ENCODE data around the gene CLEC17A.

Gene CLEC17A

DNA sequence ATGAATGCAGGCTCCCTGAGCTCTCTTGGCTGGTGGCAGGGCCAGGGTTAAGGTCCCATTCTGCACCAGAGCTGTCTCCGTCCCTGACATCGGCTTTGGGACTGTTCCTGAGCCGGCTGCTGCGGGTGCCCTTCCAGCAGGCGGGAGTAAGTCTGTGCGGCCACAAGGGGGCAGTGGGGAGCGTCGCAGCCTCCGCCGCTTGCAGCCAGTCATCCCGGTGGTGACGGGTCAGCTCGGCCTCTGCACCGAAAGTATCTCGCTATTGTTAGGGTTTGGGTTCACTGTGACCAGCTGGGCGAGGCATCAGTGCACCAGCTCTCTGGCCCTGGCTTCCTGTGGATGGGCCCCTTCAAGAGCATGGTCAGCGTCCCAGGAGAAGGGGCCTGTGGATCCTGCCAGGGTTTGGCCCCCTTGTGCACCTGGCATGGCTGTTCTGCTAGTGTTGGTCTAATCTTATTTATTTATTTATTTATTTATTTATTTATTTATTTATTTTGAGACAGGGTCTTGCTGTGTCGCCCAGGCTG, 26.2 kb upstream of the CLEC17A start (continued):
- peak; percentile 47; the same call in 1 of the 2 replicates for TF ChIP-seq KLF7 (tag by site-specific recombination; IDR thresholded peaks at IDR 0.05; ENCODE audit: borderline replicate concordance)
- TF ChIP-seq, protein P1, sequence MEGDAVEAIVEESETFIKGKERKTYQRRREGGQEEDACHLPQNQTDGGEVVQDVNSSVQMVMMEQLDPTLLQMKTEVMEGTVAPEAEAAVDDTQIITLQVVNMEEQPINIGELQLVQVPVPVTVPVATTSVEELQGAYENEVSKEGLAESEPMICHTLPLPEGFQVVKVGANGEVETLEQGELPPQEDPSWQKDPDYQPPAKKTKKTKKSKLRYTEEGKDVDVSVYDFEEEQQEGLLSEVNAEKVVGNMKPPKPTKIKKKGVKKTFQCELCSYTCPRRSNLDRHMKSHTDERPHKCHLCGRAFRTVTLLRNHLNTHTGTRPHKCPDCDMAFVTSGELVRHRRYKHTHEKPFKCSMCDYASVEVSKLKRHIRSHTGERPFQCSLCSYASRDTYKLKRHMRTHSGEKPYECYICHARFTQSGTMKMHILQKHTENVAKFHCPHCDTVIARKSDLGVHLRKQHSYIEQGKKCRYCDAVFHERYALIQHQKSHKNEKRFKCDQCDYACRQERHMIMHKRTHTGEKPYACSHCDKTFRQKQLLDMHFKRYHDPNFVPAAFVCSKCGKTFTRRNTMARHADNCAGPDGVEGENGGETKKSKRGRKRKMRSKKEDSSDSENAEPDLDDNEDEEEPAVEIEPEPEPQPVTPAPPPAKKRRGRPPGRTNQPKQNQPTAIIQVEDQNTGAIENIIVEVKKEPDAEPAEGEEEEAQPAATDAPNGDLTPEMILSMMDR (tag by site-specific recombination; IDR thresholded peaks at IDR 0.05) = peak; percentile 93
- TF ChIP-seq ZNF837 (tag by site-specific recombination; IDR thresholded peaks at IDR 0.05) = no peak
- TF ChIP-seq ZEB2 (tag by site-specific recombination; IDR thresholded peaks at IDR 0.05) = peak; percentile 74
- TF ChIP-seq ZNF623 (tag by site-specific recombination; IDR thresholded peaks at IDR 0.05) = peak; percentile 79
- TF ChIP-seq ZFP37 (tag by site-specific recombination; IDR thresholded peaks at IDR 0.05) = peak; percentile 51; the same call in 1 of the 2 replicates
- TF ChIP-seq ZNF660 (tag by site-specific recombination; IDR thresholded peaks at IDR 0.05) = no peak; the same call in 1 of the 2 replicates
- TF ChIP-seq, protein P2, sequence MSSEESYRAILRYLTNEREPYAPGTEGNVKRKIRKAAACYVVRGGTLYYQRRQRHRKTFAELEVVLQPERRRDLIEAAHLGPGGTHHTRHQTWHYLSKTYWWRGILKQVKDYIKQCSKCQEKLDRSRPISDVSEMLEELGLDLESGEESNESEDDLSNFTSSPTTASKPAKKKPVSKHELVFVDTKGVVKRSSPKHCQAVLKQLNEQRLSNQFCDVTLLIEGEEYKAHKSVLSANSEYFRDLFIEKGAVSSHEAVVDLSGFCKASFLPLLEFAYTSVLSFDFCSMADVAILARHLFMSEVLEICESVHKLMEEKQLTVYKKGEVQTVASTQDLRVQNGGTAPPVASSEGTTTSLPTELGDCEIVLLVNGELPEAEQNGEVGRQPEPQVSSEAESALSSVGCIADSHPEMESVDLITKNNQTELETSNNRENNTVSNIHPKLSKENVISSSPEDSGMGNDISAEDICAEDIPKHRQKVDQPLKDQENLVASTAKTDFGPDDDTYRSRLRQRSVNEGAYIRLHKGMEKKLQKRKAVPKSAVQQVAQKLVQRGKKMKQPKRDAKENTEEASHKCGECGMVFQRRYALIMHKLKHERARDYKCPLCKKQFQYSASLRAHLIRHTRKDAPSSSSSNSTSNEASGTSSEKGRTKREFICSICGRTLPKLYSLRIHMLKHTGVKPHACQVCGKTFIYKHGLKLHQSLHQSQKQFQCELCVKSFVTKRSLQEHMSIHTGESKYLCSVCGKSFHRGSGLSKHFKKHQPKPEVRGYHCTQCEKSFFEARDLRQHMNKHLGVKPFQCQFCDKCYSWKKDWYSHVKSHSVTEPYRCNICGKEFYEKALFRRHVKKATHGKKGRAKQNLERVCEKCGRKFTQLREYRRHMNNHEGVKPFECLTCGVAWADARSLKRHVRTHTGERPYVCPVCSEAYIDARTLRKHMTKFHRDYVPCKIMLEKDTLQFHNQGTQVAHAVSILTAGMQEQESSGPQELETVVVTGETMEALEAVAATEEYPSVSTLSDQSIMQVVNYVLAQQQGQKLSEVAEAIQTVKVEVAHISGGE (tag by site-specific recombination; conservative IDR thresholded peaks at IDR 0.05; ENCODE audit: low read depth) = peak; percentile 76
- peak; percentile 29 for TF ChIP-seq ZNF654 (tag by site-specific recombination; IDR thresholded peaks at IDR 0.05; ENCODE audit: low read depth)
- TF ChIP-seq ZNF621 (tag by site-specific recombination; IDR thresholded peaks at IDR 0.05) = no peak
- TF ChIP-seq, protein P3, sequence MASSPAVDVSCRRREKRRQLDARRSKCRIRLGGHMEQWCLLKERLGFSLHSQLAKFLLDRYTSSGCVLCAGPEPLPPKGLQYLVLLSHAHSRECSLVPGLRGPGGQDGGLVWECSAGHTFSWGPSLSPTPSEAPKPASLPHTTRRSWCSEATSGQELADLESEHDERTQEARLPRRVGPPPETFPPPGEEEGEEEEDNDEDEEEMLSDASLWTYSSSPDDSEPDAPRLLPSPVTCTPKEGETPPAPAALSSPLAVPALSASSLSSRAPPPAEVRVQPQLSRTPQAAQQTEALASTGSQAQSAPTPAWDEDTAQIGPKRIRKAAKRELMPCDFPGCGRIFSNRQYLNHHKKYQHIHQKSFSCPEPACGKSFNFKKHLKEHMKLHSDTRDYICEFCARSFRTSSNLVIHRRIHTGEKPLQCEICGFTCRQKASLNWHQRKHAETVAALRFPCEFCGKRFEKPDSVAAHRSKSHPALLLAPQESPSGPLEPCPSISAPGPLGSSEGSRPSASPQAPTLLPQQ (tag by site-specific recombination; IDR thresholded peaks at IDR 0.05) = 0 out of 2 replicates have a peak, but pooled peaks have one; percentile 22
- TF ChIP-seq, protein P4, sequence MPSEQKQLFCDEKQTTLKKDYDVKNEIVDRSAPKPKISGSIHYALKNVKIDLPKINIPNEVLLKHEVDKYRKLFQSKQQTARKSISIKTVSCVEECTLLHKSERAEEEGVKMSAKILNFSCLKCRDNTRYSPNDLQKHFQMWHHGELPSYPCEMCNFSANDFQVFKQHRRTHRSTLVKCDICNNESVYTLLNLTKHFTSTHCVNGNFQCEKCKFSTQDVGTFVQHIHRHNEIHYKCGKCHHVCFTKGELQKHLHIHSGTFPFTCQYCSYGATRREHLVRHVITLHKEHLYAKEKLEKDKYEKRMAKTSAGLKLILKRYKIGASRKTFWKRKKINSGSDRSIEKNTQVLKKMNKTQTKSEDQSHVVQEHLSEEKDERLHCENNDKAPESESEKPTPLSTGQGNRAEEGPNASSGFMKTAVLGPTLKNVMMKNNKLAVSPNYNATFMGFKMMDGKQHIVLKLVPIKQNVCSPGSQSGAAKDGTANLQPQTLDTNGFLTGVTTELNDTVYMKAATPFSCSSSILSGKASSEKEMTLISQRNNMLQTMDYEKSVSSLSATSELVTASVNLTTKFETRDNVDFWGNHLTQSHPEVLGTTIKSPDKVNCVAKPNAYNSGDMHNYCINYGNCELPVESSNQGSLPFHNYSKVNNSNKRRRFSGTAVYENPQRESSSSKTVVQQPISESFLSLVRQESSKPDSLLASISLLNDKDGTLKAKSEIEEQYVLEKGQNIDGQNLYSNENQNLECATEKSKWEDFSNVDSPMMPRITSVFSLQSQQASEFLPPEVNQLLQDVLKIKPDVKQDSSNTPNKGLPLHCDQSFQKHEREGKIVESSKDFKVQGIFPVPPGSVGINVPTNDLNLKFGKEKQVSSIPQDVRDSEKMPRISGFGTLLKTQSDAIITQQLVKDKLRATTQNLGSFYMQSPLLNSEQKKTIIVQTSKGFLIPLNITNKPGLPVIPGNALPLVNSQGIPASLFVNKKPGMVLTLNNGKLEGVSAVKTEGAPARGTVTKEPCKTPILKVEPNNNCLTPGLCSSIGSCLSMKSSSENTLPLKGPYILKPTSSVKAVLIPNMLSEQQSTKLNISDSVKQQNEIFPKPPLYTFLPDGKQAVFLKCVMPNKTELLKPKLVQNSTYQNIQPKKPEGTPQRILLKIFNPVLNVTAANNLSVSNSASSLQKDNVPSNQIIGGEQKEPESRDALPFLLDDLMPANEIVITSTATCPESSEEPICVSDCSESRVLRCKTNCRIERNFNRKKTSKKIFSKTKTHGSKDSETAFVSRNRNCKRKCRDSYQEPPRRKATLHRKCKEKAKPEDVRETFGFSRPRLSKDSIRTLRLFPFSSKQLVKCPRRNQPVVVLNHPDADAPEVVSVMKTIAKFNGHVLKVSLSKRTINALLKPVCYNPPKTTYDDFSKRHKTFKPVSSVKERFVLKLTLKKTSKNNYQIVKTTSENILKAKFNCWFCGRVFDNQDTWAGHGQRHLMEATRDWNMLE (tag by site-specific recombination; conservative IDR thresholded peaks at IDR 0.05; ENCODE audit: low read depth) = peak; percentile 83
- TF ChIP-seq ZNF560 (tag by site-specific recombination; IDR thresholded peaks at IDR 0.05; ENCODE audit: borderline replicate concordance) = peak; percentile 34; the same call in 1 of the 2 replicates
- 0 out of 2 replicates have a peak, but pooled peaks have one; percentile 35 for TF ChIP-seq ZNF558 (tag by site-specific recombination; IDR thresholded peaks at IDR 0.05)
- TF ChIP-seq ZNF138 (tag by site-specific recombination; IDR thresholded peaks at IDR 0.05; ENCODE audit: borderline replicate concordance) = peak; percentile 60; the same call in 1 of the 2 replicates
- TF ChIP-seq ZNF121 (tag by site-specific recombination; IDR thresholded peaks at IDR 0.05) = peak; percentile 59; the same call in 1 of the 2 replicates
- TF ChIP-seq, protein P5, sequence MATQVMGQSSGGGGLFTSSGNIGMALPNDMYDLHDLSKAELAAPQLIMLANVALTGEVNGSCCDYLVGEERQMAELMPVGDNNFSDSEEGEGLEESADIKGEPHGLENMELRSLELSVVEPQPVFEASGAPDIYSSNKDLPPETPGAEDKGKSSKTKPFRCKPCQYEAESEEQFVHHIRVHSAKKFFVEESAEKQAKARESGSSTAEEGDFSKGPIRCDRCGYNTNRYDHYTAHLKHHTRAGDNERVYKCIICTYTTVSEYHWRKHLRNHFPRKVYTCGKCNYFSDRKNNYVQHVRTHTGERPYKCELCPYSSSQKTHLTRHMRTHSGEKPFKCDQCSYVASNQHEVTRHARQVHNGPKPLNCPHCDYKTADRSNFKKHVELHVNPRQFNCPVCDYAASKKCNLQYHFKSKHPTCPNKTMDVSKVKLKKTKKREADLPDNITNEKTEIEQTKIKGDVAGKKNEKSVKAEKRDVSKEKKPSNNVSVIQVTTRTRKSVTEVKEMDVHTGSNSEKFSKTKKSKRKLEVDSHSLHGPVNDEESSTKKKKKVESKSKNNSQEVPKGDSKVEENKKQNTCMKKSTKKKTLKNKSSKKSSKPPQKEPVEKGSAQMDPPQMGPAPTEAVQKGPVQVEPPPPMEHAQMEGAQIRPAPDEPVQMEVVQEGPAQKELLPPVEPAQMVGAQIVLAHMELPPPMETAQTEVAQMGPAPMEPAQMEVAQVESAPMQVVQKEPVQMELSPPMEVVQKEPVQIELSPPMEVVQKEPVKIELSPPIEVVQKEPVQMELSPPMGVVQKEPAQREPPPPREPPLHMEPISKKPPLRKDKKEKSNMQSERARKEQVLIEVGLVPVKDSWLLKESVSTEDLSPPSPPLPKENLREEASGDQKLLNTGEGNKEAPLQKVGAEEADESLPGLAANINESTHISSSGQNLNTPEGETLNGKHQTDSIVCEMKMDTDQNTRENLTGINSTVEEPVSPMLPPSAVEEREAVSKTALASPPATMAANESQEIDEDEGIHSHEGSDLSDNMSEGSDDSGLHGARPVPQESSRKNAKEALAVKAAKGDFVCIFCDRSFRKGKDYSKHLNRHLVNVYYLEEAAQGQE (tag by site-specific recombination; IDR thresholded peaks at IDR 0.05) = peak; percentile 60; the same call in 1 of the 2 replicates
- TF ChIP-seq, protein P6, sequence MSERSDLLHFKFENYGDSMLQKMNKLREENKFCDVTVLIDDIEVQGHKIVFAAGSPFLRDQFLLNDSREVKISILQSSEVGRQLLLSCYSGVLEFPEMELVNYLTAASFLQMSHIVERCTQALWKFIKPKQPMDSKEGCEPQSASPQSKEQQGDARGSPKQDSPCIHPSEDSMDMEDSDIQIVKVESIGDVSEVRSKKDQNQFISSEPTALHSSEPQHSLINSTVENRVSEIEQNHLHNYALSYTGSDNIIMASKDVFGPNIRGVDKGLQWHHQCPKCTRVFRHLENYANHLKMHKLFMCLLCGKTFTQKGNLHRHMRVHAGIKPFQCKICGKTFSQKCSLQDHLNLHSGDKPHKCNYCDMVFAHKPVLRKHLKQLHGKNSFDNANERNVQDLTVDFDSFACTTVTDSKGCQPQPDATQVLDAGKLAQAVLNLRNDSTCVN (tag by site-specific recombination; optimal IDR thresholded peaks at IDR 0.05) = peak; percentile 23
- peak; percentile 48; the same call in 1 of the 2 replicates for TF ChIP-seq RBAK (tag by site-specific recombination; IDR thresholded peaks at IDR 0.05)
- no peak for TF ChIP-seq ZNF830 (tag by site-specific recombination; IDR thresholded peaks at IDR 0.05; ENCODE audit: low read depth)
